Upper lobe of right lung (tissue), 1 donor: ENCODE measurements around the gene TLE4. TPM values are rescaled to one million over a fixed set of nuclear protein-coding genes. Genes with fewer than 3 reads are reported as not detected.

ENCODE experiments used
- ATAC-seq: fragments of 200-7000 bp; cut with Tn5 transposase; one replicate; pipeline ENCODE4 v1.9.1; 2020; ENCODE audit warnings: mild to moderate bottlenecking, moderate library complexity
- DNase-seq: peaks from one replicate; pipeline ENCODE4 v3.0.0-alpha.2; 2020
- H3K27ac ChIP-seq: fragments of 200-600 bp; one replicate; pipeline ENCODE4 v1.8.0; 2022
- H3K27me3 ChIP-seq: fragments of 200-600 bp; one replicate; pipeline ENCODE4 v1.8.0; 2022; ENCODE audit warnings: mild to moderate bottlenecking
- H3K36me3 ChIP-seq: fragments of 200-600 bp; one replicate; pipeline ENCODE4 v1.8.0; 2022
- H3K4me1 ChIP-seq: fragments of 200-600 bp; one replicate; pipeline ENCODE4 v1.8.0; 2022
- H3K4me3 ChIP-seq: fragments of 200-600 bp; one replicate; pipeline ENCODE4 v1.8.0; 2022; ENCODE audit warnings: mild to moderate bottlenecking
- H3K9me3 ChIP-seq: fragments of 200-600 bp; one replicate; pipeline ENCODE4 v1.8.0; 2022
- CTCF ChIP-seq: fragments of 200-600 bp; IDR thresholded peaks from one replicate; pipeline ENCODE4 v1.8.0; 2022; ENCODE audit warnings: antibody characterized with exemption
- intact Hi-C: fragments of 100-400 bp; cut with DNase I; formaldehyde crosslinking; loops from one replicate; pipeline ENCODE4 v1.11.0; 2022
- total RNA-seq: library from RNA; stranded (reverse); fragmentation: NEBNext Ultra II Directional; extraction: Animal tissue kit (Norgen Biotek cat#: 25700); gene quantifications from one replicate; pipeline ENCODE4 v1.2.1, GENCODE V29; 2021
- donor health status: DM: no; HTN: yes; CAD: no; lungs with severe emphysema.

TLE4 gene
- total RNA-seq, 1 donor from 2014 or later = 37.1 TPM

GRCh38 chr9:79671558-79671957 is 99.8 kb downstream of the TLE4 start:
- H3K9me3 ChIP-seq = no peaks in the 10 kb centered on the region
- H3K36me3 ChIP-seq = no peaks in the 10 kb centered on the region
- H3K27me3 ChIP-seq = no peaks in the 10 kb centered on the region
- intact Hi-C loops = no loop called here
- ATAC-seq = no peak
- H3K4me1 ChIP-seq = peaks cover 5% of the 10 kb centered on the region
- DNase-seq = no peak
- H3K27ac ChIP-seq = no peak overlapping the region
- H3K4me3 ChIP-seq = no peak overlapping the region
- TF ChIP-seq CTCF = no peak

DNA sequence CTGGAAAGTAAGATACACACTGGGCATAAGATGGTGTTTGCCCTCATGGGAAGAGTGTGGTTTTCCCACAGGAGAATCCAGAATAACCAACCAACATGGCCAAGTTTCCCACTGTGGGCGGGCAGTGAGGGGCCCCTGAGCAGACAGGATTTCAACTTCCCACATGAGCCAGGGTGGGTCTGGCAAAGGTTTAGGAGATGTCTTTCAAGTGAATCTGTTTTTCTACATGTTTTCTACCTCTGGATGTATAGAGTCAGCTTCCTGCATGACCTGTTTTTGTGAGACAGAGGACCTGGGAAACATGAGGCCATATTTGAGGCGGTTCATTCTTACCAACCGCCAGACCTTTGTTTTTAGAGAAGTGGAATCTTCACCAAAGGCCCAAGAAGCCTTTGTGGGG is 100.5 kb downstream of the TLE4 start:
- intact Hi-C loops = no loop called here
- H3K27ac ChIP-seq = no peak overlapping the region

GRCh38 chr9:79672891-79673290 is 101.1 kb downstream of the TLE4 start:
- no peak for DNase-seq
- intact Hi-C loops = no loop called here

More for the DNA sequence above, 100.5 kb downstream of the TLE4 start:
- no peak for TF ChIP-seq CTCF
- DNase-seq (no peak), ATAC-seq (no peak)
- H3K4me1 ChIP-seq = peaks cover 5% of the 10 kb centered on the region
- no peak overlapping the region for H3K4me3 ChIP-seq
- no peaks in the 10 kb centered on the region for H3K36me3 ChIP-seq
- no peaks in the 10 kb centered on the region for H3K27me3 ChIP-seq
- no peaks in the 10 kb centered on the region for H3K9me3 ChIP-seq

GRCh38 chr9:79673614-79674013 is 101.8 kb downstream of the TLE4 start:
- no peaks in the 10 kb centered on the region for H3K9me3 ChIP-seq
- no peak for DNase-seq
- intact Hi-C loops = no loop called here
- no peak for ATAC-seq
- H3K4me1 ChIP-seq = peaks cover 1% of the 10 kb centered on the region
- TF ChIP-seq CTCF = no peak
- H3K36me3 ChIP-seq = no peaks in the 10 kb centered on the region
- H3K27ac ChIP-seq = no peak overlapping the region
- no peaks in the 10 kb centered on the region for H3K27me3 ChIP-seq
- no peak overlapping the region for H3K4me3 ChIP-seq

More at GRCh38 chr9:79672891-79673290, 101.1 kb downstream of the TLE4 start:
- Histone ChIP-seq H3K9me3 (no peaks in the 10 kb centered on the region), H3K36me3 (no peaks in the 10 kb centered on the region), H3K27ac (no peak overlapping the region), H3K27me3 (no peaks in the 10 kb centered on the region), H3K4me1 (peaks cover 5% of the 10 kb centered on the region), H3K4me3 (no peak overlapping the region)
- TF ChIP-seq CTCF = no peak
- no peak for ATAC-seq

DNA sequence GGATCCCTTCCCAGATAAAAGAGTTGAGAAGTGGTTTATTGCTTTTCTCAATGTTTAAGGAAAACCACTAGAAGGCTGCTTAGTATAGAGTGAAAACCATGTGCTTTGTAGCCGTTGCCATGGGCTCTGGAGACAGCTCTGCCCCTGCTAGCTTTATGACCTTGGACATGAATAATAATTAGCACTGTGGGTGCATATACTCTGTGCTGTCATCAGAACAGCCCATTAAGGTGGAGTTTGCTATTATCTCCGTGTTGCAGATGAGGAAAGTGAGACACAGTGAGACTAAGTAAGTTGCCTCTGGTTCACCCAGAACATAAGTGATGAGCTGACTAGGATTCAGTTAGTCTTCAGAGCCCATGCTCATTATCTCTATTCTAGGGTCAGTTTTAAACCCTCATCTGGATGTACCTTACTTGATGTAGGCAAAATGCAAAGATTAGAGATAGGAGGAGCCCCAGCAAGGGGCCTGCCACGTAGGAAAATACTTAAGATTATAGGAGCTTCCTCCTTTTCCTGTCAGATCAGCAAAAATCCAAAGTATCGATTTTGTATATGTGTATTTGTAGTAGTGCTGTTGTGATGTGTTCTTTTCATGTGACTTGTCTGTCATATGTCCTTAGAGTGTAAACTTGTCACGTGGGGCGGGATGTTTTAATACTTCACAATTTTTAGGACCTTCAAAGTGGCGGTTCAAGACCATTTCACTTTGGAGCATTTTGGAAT is 102.5 kb downstream of the TLE4 start:
- DNase-seq (no peak), ATAC-seq (no peak)
- H3K27me3 ChIP-seq = no peaks in the 10 kb centered on the region
- no peaks in the 10 kb centered on the region for H3K4me1 ChIP-seq
- intact Hi-C loops = no loop called here
- H3K9me3 ChIP-seq = no peaks in the 10 kb centered on the region
- H3K4me3 ChIP-seq = no peak overlapping the region
- H3K36me3 ChIP-seq = no peaks in the 10 kb centered on the region
- no peak overlapping the region for H3K27ac ChIP-seq
- TF ChIP-seq CTCF = no peak

- no peak overlapping the region for H3K27ac ChIP-seq
- DNase-seq (no peak), ATAC-seq (no peak)
- no peaks in the 10 kb centered on the region for H3K27me3 ChIP-seq
- TF ChIP-seq CTCF = no peak
- H3K4me1 ChIP-seq = no peaks in the 10 kb centered on the region
- no peak overlapping the region for H3K4me3 ChIP-seq
- H3K9me3 ChIP-seq = no peaks in the 10 kb centered on the region
- no peaks in the 10 kb centered on the region for H3K36me3 ChIP-seq
- intact Hi-C loops = no loop called here
Observed at GRCh38 chr9:79681576-79681975, 109.8 kb downstream of the TLE4 start.
